C4-2B (cell line): ENCODE data around the gene KLF3.

ENCODE experiments used
- ZFX ChIP-seq: fragments of 450-650 bp; IDR thresholded peaks from 2 replicates; pipeline ENCODE4 v1.6.1; 2017
- TF ChIP-seq, protein P1 (sequence below): fragments of 450-650 bp; conservative IDR thresholded peaks from 2 replicates; pipeline ENCODE4 v1.5.1; 2017; ENCODE audit warnings: mild to moderate bottlenecking

- TF ChIP-seq, protein P1, sequence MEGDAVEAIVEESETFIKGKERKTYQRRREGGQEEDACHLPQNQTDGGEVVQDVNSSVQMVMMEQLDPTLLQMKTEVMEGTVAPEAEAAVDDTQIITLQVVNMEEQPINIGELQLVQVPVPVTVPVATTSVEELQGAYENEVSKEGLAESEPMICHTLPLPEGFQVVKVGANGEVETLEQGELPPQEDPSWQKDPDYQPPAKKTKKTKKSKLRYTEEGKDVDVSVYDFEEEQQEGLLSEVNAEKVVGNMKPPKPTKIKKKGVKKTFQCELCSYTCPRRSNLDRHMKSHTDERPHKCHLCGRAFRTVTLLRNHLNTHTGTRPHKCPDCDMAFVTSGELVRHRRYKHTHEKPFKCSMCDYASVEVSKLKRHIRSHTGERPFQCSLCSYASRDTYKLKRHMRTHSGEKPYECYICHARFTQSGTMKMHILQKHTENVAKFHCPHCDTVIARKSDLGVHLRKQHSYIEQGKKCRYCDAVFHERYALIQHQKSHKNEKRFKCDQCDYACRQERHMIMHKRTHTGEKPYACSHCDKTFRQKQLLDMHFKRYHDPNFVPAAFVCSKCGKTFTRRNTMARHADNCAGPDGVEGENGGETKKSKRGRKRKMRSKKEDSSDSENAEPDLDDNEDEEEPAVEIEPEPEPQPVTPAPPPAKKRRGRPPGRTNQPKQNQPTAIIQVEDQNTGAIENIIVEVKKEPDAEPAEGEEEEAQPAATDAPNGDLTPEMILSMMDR = no peak
- no peak for TF ChIP-seq ZFX
Measured at GRCh38 chr4:38696697-38697096, 32.7 kb downstream of the KLF3 start.
